H1 (cell line): ENCODE measurements around the gene CDK3. TPM values are rescaled to one million over a fixed set of nuclear protein-coding genes. Genes with fewer than 3 reads are reported as not detected.

ENCODE experiments used
- ATF3 ChIP-seq: IDR thresholded peaks from 2 replicates; pipeline ENCODE4 v1.6.1; 2011; ENCODE audit warnings: low read depth, mild to moderate bottlenecking, low read length; ENCODE audit not compliant: insufficient read depth
- BACH1 ChIP-seq: IDR thresholded peaks from 2 replicates; pipeline ENCODE4 v1.6.1; 2012; ENCODE audit warnings: low read length, improper control_type of control experiment
- BCL11A ChIP-seq, 2 experiments: IDR thresholded peaks; one replicate each; pipeline ENCODE4 v1.6.1; 2011; ENCODE audit warnings: low read depth in 2 of 2, low read length in 2 of 2, mild to moderate bottlenecking in 2 of 2
- CBX5 ChIP-seq: fragments of 300-800, 300-1000 bp; sonication (generic); IDR thresholded peaks from 2 replicates; pipeline ENCODE4 v1.7.1; 2016; ENCODE audit warnings: antibody characterized with exemption, low read length, low read depth
- EP300 ChIP-seq, 2 experiments: IDR thresholded peaks; 1 replicate in 1 of 2; 2 replicates in 1 of 2; pipeline ENCODE4 v1.6.1; 2011 to 2012; ENCODE audit warnings: low read depth in 2 of 2, low read length in 2 of 2, mild to moderate bottlenecking in 2 of 2, borderline replicate concordance in 1 of 2, inconsistent platforms in 1 of 2, moderate library complexity in 1 of 2
- GABPA ChIP-seq: IDR thresholded peaks from 2 replicates; pipeline ENCODE4 v1.6.1; 2011; ENCODE audit warnings: mild to moderate bottlenecking, low read length, moderate library complexity, borderline replicate concordance; ENCODE audit not compliant: insufficient read depth
- NRF1 ChIP-seq: IDR thresholded peaks from 2 replicates; pipeline ENCODE4 v1.6.1; 2011; ENCODE audit warnings: mild to moderate bottlenecking, low read depth, low read length, improper control_type of control experiment
- POLR2AphosphoS5 ChIP-seq: IDR thresholded peaks from 2 replicates; pipeline ENCODE4 v1.6.1; 2011; ENCODE audit warnings: low read depth, low read length
- SP2 ChIP-seq: IDR thresholded peaks from 2 replicates; pipeline ENCODE4 v1.6.1; 2012; ENCODE audit warnings: mild to moderate bottlenecking, low read length, inconsistent platforms
- polyA plus RNA-seq, 7 experiments: library from polyadenylated mRNA; depleted of rRNA in 3 of 7; stranded (reverse) in 5 of 7; unstranded in 2 of 7; fragments of >200 nt in 5 of 7; fragments of 200-250 nt in 2 of 7; gene quantifications; 1 replicate in 5 of 7; 2 replicates in 1 of 7; 4 replicates in 1 of 7; pipeline versions ENCODE4 v1.2.1 to v1.2.3, GENCODE V29; 2011 to 2013; ENCODE audit warnings: missing spikeins in 2 of 7, mixed read lengths in 2 of 7
- total RNA-seq: library from RNA; stranded (reverse); fragmentation: NEBNext Ultra II Directional; extraction: Animal tissue kit (Norgen Biotek cat#: 25700); gene quantifications from 2 replicates; pipeline ENCODE4 v1.2.1, GENCODE V29; 2021
- TF ChIP-seq, protein P1 (sequence below): fragments of 300-600 bp; sonication (generic); IDR thresholded peaks from 2 replicates; pipeline ENCODE4 v1.7.1; 2012; ENCODE audit warnings: low read length, moderate library complexity, mild to moderate bottlenecking, inconsistent platforms; ENCODE audit not compliant: insufficient replicate concordance

The CDK3 gene
- total and polyA plus RNA-seq, 2 of the 8 experiments (the other 6 are each of a cell fraction or from before 2014, with no cell fraction given), result 10.0 to 14.6 TPM

- TF ChIP-seq, protein P1, sequence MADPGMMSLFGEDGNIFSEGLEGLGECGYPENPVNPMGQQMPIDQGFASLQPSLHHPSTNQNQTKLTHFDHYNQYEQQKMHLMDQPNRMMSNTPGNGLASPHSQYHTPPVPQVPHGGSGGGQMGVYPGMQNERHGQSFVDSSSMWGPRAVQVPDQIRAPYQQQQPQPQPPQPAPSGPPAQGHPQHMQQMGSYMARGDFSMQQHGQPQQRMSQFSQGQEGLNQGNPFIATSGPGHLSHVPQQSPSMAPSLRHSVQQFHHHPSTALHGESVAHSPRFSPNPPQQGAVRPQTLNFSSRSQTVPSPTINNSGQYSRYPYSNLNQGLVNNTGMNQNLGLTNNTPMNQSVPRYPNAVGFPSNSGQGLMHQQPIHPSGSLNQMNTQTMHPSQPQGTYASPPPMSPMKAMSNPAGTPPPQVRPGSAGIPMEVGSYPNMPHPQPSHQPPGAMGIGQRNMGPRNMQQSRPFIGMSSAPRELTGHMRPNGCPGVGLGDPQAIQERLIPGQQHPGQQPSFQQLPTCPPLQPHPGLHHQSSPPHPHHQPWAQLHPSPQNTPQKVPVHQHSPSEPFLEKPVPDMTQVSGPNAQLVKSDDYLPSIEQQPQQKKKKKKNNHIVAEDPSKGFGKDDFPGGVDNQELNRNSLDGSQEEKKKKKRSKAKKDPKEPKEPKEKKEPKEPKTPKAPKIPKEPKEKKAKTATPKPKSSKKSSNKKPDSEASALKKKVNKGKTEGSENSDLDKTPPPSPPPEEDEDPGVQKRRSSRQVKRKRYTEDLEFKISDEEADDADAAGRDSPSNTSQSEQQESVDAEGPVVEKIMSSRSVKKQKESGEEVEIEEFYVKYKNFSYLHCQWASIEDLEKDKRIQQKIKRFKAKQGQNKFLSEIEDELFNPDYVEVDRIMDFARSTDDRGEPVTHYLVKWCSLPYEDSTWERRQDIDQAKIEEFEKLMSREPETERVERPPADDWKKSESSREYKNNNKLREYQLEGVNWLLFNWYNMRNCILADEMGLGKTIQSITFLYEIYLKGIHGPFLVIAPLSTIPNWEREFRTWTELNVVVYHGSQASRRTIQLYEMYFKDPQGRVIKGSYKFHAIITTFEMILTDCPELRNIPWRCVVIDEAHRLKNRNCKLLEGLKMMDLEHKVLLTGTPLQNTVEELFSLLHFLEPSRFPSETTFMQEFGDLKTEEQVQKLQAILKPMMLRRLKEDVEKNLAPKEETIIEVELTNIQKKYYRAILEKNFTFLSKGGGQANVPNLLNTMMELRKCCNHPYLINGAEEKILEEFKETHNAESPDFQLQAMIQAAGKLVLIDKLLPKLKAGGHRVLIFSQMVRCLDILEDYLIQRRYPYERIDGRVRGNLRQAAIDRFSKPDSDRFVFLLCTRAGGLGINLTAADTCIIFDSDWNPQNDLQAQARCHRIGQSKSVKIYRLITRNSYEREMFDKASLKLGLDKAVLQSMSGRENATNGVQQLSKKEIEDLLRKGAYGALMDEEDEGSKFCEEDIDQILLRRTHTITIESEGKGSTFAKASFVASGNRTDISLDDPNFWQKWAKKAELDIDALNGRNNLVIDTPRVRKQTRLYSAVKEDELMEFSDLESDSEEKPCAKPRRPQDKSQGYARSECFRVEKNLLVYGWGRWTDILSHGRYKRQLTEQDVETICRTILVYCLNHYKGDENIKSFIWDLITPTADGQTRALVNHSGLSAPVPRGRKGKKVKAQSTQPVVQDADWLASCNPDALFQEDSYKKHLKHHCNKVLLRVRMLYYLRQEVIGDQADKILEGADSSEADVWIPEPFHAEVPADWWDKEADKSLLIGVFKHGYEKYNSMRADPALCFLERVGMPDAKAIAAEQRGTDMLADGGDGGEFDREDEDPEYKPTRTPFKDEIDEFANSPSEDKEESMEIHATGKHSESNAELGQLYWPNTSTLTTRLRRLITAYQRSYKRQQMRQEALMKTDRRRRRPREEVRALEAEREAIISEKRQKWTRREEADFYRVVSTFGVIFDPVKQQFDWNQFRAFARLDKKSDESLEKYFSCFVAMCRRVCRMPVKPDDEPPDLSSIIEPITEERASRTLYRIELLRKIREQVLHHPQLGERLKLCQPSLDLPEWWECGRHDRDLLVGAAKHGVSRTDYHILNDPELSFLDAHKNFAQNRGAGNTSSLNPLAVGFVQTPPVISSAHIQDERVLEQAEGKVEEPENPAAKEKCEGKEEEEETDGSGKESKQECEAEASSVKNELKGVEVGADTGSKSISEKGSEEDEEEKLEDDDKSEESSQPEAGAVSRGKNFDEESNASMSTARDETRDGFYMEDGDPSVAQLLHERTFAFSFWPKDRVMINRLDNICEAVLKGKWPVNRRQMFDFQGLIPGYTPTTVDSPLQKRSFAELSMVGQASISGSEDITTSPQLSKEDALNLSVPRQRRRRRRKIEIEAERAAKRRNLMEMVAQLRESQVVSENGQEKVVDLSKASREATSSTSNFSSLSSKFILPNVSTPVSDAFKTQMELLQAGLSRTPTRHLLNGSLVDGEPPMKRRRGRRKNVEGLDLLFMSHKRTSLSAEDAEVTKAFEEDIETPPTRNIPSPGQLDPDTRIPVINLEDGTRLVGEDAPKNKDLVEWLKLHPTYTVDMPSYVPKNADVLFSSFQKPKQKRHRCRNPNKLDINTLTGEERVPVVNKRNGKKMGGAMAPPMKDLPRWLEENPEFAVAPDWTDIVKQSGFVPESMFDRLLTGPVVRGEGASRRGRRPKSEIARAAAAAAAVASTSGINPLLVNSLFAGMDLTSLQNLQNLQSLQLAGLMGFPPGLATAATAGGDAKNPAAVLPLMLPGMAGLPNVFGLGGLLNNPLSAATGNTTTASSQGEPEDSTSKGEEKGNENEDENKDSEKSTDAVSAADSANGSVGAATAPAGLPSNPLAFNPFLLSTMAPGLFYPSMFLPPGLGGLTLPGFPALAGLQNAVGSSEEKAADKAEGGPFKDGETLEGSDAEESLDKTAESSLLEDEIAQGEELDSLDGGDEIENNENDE, result no peak
- TF ChIP-seq NRF1, result no peak
- TF ChIP-seq CBX5, result no peak
- no peak for TF ChIP-seq BACH1
- no peak for TF ChIP-seq ATF3
- no peak for TF ChIP-seq SP2
- no peak for TF ChIP-seq BCL11A (IDR thresholded peaks at IDR 0.05; ENCODE audit: low read depth in 2 of 2, low read length in 2 of 2)
- no peak for TF ChIP-seq POLR2AphosphoS5
- no peak for TF ChIP-seq EP300 (IDR thresholded peaks at IDR 0.05; ENCODE audit: borderline replicate concordance in 1 of 2, low read depth in 2 of 2, low read length in 2 of 2)
- no peak for TF ChIP-seq GABPA
Observed at GRCh38 chr17:76000755-76001521, at the start of gene CDK3 (continued).
